ENCODE data around the gene DPYD. TPM values are rescaled to one million over a fixed set of nuclear protein-coding genes. Genes with fewer than 3 reads are reported as not detected.
"Not testable (repeated sequence)": the region's sequence is repeated elsewhere in the genome, so short reads cannot be mapped to it uniquely, and the experiment has no call there.

Gene DPYD
- total and polyA plus RNA-seq, 12 donors = 4.1 to 22.0 (median 7.0) TPM

GRCh38 chr1:97351846-97352245 is 569.0 kb downstream of the DPYD start:
- Histone ChIP-seq H3K4me3 (no peak overlapping the region), H3K27ac (no peak overlapping the region), H3K27me3 (no peaks in the 10 kb centered on the region), H3K4me1 (peaks cover 0 to 31% (median 15%) of the 10 kb centered on the region in 9 donors), H3K36me3 (no peaks in the 10 kb centered on the region), H3K9me3 (peaks cover 0 to 5% (median 0%) of the 10 kb centered on the region in 11 donors)
- ATAC-seq = no peak
- WGBS, 2 donors = 68 to 74% methylated on average over 2 of the region's 2 CpGs
- intact Hi-C loops (cut with DNase I) = no loop called here
- DNase-seq = no peak
- TF ChIP-seq CTCF (IDR thresholded peaks at IDR 0.05) = no peak

DNA sequence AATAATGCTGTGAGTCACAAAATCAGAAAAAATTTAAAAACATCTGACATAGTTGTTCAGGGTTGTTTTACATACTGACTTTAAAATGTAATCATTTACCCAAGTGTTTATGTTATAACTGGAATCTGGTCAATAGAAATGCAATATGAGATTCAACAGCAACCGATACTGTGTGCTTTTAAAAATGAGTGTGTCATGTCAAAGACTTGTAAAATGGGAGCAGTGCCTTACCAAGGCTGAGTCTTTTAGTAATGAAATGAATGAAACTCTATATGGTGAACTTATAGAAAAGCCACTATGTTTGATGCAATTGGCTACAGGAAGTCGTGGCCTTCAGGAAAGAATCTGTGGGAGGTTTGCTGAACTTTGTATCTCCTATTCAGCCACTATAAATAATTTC is 570.2 kb downstream of the DPYD start:
- 55 to 58% methylated on average over 2 of the region's 2 CpGs for WGBS, 2 donors
- no peak for ATAC-seq

GRCh38 chr1:97350241-97350640 is 570.6 kb downstream of the DPYD start:
- ATAC-seq = no peak
- intact Hi-C loops (cut with DNase I) = no loop called here

More for the DNA sequence above, 570.2 kb downstream of the DPYD start:
- Histone ChIP-seq H3K27me3 (no peaks in the 10 kb centered on the region), H3K27ac (no peak overlapping the region), H3K36me3 (no peaks in the 10 kb centered on the region), H3K4me1 (peaks cover 0 to 31% (median 15%) of the 10 kb centered on the region in 9 donors), H3K9me3 (no peaks in the 10 kb centered on the region), H3K4me3 (no peak overlapping the region)
- TF ChIP-seq CTCF (IDR thresholded peaks at IDR 0.05) = no peak
- intact Hi-C loops (cut with DNase I) = no loop called here
- no peak for DNase-seq

GRCh38 chr1:97349794-97350193 is 571.0 kb downstream of the DPYD start:
- H3K9me3 ChIP-seq; H3K4me3 ChIP-seq; ATAC-seq; H3K27me3 ChIP-seq; DNase-seq; H3K36me3 ChIP-seq; intact Hi-C loops (cut with DNase I); H3K27ac ChIP-seq: not testable (repeated sequence)
- WGBS, 2 donors = no CpG with 5 or more reads among the region's 1 CpG
- H3K4me1 ChIP-seq = peaks cover 0 to 31% (median 15%) of the 10 kb centered on the region in 9 donors

More at GRCh38 chr1:97350241-97350640, 570.6 kb downstream of the DPYD start:
- Histone ChIP-seq H3K9me3 (no peaks in the 10 kb centered on the region), H3K4me1 (peaks cover 0 to 31% (median 15%) of the 10 kb centered on the region in 9 donors), H3K27ac (no peak overlapping the region), H3K4me3 (no peak overlapping the region), H3K27me3 (no peaks in the 10 kb centered on the region), H3K36me3 (no peaks in the 10 kb centered on the region)
- DNase-seq = no peak
- no peak for TF ChIP-seq CTCF (IDR thresholded peaks at IDR 0.05)

GRCh38 chr1:97348599-97349265 is 572.1 kb downstream of the DPYD start:
- H3K27me3 ChIP-seq = no peaks in the 10 kb centered on the region
- intact Hi-C loops (cut with DNase I) = no loop called here
- H3K4me3 ChIP-seq = no peak overlapping the region
- H3K27ac ChIP-seq = peak overlapping the region in 1 of 10 donors; percentile 27
- no peak for DNase-seq
- H3K4me1 ChIP-seq = peaks cover 0 to 31% (median 15%) of the 10 kb centered on the region in 9 donors
- H3K9me3 ChIP-seq = no peaks in the 10 kb centered on the region
- ATAC-seq = no peak
- no peaks in the 10 kb centered on the region for H3K36me3 ChIP-seq
- WGBS, 2 donors = 34 to 51% methylated on average over 3 of the region's 3 CpGs
- no peak for TF ChIP-seq CTCF (IDR thresholded peaks at IDR 0.05)

Measured in heart right ventricle (tissue), 16 donors.